NCI-H1417 treated with DMSO at 0.1 percent for 48 hours (cell line): ENCODE measurements around the gene ICAM2.

Source experiments
- DNase-seq: peaks from one replicate; lab custom pipeline; 2025; lab: John Stamatoyannopoulos, UW

The ICAM2 gene

DNA sequence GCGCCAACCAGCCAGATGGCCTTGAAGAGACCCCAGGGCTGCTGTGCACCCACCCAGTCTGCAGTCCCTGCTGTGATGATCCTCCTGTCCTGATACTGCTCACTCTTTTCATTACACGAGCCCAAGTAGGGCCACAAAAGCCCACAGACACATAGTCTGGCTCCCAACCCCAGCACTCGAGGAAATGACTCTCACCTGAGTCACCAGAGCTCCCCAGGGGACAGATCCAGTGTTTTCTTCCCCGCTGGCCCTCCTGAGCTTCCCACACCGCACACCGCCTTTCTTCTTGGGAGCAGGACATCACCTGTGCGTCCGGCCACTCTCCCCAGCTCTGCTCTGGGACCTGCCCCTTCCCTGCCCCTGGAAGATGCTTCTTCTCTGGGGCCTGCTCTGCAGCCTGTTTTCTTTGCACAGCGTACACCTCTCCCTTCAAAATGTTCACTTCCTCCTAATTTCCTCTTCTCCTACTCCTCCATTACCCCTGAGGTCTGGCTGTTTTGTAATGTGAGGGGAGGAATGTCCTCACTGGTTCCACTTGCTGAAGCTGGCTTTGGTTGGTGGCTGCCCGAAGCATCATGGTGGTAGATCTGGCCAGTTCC, 45.7 kb downstream of the ICAM2 start:
- DNase-seq = no peak

DNA sequence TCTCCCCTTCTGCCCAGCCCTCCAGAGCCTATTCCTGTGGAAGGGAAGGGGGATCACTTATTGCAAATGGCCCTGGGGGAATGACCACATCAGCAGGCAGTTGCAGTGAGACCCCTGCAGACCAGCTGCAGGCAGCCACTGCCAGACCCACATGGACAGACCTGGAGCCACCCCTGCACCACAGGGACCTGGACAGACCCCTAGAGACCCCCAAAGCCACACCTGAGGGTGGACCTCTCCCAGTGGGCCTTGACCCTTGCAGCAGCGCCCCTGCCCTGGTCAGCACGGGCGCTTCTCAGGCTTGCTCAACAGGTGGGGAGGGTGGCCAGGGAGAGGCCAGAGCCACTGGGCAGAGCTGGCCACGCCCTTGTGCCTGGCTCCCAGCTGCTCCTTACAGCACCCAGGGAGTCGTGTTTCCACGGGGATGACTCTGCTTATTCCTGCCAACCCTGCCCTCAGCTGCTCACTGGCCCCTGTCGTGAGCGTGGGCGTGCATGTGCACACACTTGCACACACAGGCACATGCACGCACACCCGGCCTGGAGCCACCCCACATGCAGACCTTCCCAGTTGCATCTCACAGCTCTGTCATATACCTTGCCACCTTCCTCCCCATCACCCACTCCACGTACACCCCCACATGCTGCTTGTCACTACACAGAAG, 46.4 kb downstream of the ICAM2 start:
- DNase-seq = no peak

DNA sequence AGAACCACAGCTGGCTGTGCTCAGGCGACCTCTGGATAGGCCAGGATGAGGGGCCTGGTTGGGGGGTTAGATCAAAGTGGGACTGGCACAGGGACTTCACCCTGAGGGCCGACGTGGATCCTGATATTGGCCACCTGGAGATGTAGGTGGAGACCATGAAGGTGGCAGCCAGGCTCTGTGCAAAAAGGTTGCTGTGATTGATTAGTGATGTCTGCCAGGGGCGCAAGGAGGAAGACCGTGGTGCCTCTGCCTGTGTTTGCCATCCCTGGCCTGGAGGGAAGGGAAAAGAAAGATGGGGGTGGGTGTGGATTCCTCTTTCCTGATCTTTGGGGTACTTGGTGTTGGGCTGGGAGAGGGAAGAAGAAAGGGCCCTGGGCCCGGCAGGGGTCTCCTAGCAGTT, 47.2 kb downstream of the ICAM2 start:
- no peak for DNase-seq

DNA sequence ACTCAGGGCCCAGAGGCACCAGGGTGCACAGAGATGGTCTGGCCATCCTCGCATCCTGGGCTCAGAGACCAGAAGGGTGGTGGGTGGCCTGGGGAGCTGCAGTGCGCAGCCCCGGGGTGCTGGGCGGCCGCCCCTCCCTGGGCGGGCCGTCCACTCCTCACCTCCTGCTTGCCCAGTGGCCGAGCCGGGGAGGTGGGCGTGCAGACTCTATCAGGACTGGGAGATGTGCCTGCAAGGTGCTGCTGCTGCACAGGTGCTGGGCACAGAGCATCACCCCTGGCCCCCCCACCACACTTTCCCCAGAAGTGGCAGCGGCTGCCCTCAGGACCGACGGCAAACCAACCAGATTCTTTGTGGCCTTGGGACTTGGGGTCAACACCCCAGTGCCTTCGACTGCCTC, 47.6 kb downstream of the ICAM2 start, which contains the start of gene SCN4A:
Gene SCN4A (minus strand): TSS at position 123 of the 400 bp plus-strand sequence. CDS start 77 bp downstream, at position 46.
- no peak for DNase-seq

DNA sequence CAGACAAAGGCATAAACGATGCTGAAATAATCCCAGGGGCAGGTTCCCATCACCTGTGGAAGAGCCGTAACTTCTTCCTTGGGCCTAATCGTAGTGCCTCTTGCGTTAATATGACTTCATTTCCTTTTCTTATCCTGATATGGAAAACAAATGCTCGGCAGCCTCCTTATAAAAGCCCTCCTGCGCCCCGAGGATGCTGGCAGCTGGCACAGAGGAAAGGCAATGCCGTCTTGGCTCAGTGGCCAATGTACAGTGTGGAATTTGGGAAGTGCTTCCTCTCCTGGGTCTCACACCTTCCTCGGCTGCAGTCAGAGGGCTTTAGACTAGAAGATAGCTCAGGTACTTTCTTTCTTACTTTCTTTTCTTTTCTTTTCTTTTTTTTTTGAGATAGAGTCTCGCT, 51.2 kb downstream of the ICAM2 start:
- no peak for DNase-seq

DNA sequence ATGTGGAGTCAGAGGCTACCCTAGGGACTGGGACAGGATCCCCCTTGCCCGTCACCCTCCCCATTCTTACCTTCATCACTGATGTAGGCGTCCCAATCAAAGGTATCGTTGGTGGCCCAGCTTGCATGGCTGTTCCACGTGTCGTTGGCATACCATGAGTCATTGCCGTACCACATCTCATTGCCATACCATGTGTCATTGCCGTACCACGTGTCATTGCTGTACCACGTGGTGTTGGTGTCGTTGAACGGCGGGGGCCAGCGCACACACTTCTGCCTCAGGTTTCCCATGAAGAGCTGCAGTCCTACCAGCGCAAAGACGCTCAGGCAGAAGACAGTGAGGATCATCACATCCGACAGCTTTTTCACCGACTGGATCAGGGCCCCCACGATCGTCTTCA, 52.5 kb downstream of the ICAM2 start:
- no peak for DNase-seq

DNA sequence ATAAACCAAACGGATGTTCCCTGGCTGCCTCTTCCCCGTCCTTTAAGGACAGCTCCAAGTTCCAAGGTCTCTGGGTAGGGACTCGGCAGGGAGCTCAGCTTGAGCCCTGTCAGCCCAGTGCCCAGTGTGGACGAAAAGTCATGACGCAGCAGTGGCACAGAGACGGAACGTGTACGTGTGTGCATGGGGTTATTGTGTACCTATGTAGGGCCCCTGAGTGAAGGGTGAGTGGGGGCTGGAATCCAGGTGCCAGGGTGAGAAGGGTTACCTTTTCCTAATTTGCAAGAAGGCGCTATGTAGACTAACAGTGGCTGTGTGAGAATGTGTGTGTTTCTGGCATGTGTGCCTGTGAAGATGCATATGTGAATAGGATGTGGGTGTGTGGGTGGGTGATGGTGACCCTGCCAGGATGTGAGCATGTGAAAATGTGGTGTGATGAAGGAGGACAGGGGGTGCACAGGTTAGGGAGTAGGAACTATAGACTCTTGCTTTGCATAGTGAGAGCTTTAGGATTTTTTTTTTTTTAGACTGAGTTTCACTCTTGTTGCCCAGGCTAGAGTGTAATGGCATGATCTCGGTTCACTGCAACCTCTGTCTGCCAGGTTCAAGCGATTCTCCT, 53.7 kb downstream of the ICAM2 start:
- DNase-seq = no peak

DNA sequence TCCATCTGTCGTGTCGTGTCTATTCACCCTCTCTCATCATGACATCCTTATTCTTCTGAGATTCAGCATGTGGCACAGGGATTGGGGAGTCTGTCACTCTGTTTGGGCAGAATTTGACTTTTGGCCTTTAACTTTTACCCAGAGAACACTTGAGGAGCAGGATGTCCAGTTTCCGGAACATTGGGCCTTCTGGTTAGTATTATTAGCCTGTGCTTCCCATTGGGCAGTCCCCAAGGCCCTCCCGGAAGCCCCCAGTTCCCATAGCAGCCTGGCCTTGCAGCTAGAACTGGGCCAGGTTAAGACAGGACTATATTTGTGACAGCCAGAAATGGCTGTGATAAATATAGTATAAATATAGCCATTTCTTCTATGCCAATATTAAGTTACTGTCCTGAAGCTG, 57.3 kb downstream of the ICAM2 start:
- no peak for DNase-seq

DNA sequence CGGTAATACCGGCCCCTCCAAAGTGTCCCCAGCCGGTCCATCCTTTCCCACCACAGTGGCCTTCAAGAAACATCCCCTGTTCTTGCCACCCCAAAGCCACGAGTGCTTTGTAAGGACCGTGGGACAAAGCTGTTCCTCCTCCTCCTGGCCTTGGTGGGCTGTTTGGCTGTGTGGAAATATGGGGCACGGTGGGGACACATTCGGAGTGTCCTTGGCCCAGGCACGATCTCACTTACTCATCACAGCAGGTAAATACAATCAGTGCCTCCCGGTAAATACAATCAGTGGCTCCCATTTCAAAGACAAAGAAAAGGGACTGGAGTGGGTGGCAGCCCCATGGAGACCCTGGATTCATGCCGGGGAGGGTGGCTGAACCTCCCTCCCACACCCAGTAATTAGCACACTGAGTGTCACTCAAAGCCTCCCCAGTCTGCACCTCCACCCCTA, 58.1 kb downstream of the ICAM2 start:
- no peak for DNase-seq

DNA sequence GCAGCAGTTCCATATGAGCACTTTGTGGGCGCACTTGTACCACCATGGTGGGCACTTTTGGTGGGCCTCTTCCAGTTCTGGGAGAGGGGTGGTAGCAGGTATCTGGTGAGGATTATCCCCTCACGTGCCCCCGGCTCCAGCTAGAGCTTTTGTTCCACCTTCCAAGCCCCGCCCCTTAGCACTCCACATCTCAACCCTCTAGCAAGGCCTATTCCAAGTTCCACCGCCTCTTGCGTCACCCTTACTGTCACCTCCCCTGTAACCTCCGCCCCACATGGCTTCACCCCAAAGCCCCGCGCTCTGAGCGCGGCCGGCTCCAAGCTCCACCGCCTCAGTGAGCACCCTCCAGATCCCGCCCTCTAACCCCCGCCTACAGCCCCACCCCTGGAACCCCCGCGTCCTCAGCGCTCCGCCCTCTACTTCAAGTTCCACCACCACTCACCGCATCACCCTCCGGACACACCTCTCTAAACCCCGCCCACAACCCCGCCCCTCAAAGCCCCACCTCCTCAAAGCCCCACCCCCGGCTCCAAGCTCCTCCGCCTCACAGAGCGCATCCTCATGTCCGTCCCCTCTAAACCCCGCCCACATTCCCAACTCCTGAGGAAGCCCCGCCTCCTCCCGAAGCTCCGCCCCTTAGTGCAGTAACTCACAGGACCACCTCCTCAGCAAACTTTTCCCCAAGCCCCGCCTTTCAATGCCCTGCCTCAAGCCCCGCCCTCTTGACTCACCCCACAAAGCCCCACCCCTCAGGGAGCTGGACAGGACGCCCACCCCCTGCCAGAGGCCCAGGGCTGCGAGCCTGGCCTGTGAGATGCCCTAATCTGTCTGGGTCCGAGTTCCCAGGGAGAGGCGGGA, 58.8 kb downstream of the ICAM2 start:
- DNase-seq = no peak

DNA sequence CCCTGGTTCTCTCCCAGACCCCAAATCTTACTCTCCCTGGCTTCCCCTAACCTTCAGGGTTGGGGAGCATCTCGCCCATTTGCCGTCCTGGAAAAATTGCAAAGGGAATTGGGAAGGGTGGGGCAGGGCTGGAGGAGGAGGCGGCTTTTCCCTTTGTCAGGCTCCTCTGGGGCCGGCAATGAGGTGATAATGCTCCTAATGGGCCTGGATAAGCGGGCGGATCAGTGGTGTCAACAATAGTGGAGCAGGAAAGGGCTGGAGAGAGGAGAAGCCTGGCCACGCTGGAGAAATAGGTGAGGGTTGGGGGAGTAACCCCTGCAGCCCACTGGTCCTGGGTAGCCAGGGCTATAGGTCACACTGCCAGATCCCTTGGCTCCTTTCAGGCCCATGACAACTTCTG, 60.0 kb downstream of the ICAM2 start:
- no peak for DNase-seq

DNA sequence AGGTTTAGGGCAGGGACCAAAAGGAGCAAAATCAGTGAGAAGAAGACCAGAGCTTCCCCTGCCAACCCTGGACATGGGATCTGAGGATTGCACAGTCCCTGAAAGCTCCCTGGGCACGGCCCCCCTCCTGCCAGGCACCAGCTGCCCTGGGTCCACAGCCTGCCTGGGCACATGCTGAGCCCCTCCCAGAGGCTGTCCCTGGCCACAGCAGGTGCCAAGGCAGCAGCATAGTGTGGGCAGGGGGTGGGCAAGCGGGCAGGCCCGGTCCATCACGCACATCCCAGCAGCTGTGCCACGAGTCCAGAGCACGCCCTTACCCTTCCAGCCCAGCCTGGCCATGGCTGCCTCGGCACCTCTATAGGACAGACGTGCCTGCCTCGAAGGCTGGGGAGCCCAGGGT, 60.4 kb downstream of the ICAM2 start:
- DNase-seq = no peak

DNA sequence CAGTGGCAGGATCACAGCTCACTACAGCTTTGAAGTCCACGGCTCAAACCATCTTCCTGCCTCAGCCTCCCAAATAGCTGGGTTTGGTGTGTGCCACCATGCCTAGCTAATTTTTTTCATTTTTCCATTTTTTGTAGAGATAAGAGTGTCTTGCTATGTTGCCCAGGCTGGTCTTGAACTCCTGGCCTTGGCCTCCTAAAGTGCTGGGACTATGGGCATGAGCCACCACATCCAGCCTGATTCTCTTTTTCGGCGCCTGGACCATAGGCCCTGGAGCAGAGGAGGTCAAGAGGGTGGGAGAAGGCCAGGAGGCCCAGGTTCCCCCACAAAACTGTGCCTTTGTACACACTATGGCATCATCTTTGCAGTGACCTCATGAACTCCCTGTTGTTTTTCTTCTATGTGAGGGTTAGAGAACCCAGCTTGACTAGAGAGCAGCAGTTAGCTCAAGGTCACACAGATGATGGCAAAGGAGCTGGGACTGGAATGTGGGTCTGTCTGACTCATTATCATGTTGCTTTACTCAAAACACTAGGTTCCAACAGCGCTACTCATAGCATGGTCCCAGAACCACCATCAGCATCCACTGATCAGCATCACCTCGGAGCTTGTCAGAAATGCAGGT, 64.0 kb downstream of the ICAM2 start:
- no peak for DNase-seq

DNA sequence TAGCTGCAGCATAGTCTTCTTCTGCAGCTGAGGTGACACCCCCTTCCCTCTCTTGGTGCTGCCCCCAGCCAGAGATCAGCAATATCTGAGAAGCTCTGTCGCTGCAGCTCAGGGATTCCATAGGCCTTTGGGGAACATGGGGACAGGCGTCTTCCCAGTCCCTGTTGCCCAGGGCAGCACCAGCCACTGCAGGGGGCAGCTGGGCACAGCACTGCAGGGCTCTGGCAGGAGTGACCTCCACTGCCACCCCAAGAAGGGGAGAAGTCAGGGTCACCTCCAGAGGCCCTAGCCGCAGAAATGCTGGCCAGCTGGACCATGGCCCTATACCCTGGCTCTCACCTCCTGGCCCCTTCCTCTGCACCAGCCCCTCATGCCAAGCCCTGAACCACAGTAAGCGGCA, 64.6 kb downstream of the ICAM2 start:
- no peak for DNase-seq

DNA sequence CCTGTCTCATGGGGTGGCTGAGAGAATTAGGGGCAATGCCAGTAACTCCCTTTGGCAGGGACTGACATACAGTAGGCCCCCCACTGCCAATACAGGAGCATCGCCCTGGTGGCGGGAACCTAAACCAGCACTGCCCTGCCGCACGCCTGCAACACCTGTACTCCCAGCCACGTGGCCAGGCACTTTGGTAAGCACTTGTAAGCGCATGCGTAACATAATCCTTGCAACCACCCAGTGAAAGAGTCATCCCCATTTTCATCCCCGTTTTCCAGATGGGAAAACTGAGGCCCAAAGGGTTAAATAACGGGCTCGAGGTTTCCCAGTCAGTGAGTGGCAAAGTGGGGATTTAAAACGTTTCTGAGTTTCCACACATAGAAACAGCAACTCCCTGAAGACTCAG, 65.2 kb downstream of the ICAM2 start:
- no peak for DNase-seq

DNA sequence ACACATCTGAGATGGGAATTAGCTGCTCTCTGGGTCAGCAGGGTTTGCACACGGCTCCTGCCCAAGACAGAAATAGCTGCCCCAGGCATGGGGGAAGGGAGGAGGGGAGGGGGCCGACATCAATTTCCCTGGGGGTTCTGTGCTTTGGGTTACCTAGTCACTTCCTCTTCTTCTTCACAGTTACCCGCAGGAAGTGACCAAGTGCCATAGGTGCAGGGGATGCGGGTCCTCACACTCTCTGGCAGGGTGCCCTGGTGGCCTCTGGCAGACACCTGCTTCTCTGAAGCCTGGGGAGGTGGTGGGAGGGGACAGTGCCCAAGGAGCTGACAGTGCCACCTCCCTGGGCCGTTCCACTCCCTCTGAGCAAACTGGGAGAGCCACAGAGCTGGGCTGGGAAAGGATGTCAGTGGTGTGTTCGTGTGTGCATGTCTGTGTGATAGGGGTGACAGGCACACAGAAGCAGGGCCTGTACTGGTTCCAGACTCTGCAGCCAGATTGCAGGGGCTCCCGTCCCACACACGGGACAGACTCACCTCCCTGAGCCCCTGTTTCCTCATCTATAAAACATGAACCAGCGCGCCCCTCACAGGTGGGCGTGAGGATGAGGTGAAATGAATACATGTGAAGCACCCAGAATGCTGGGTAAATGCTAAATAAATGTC, 65.9 kb downstream of the ICAM2 start:
- DNase-seq = no peak
